CD14-positive monocyte (primary cell): ENCODE measurements around the gene BTBD9. TPM values are rescaled to one million over a fixed set of nuclear protein-coding genes. Genes with fewer than 3 reads are reported as not detected.

Source experiments
- DNase-seq, 3 donors: peaks; one replicate each; pipeline ENCODE4 v3.0.0-alpha.2; 2011 to 2022
- H2AFZ ChIP-seq: 2 replicates; pipeline ENCODE4 v1.6.0; 2012; ENCODE audit warnings: mild to moderate bottlenecking, low read depth, low read length, inconsistent platforms; ENCODE audit not compliant: insufficient read depth, poor library complexity, severe bottlenecking
- H3K27ac ChIP-seq, 2 donors: 1 replicate in 1 of 2; 2 replicates in 1 of 2; pipeline ENCODE4 v1.5.1; 2012 to 2013; ENCODE audit warnings: low read length in 2 of 2, control low read depth in 1 of 2, inconsistent platforms in 1 of 2, low read depth in 1 of 2, mild to moderate bottlenecking in 1 of 2
- H3K27me3 ChIP-seq, 2 donors: one replicate each; pipeline versions ENCODE4 v1.6.0 to v1.6.1; 2011 to 2013; ENCODE audit warnings: low read length in 2 of 2; ENCODE audit not compliant: control insufficient read depth in 2 of 2, insufficient read depth in 2 of 2
- H3K36me3 ChIP-seq, 2 donors: replicated peaks in 1 of 2; 1 replicate in 1 of 2; 2 replicates in 1 of 2; pipeline versions ENCODE4 v1.5.1 to v1.6.1; 2012 to 2013; ENCODE audit warnings: low read length in 2 of 2, control low read depth in 1 of 2, inconsistent platforms in 1 of 2, mild to moderate bottlenecking in 1 of 2; ENCODE audit not compliant: insufficient read depth in 2 of 2, control insufficient read depth in 1 of 2
- H3K4me1 ChIP-seq, 2 donors: 1 replicate in 1 of 2; 2 replicates in 1 of 2; pipeline versions ENCODE4 v1.5.1 to v1.6.1; 2012 to 2013; ENCODE audit warnings: low read length in 2 of 2, control low read depth in 1 of 2, inconsistent platforms in 1 of 2, mild to moderate bottlenecking in 1 of 2, moderate library complexity in 1 of 2; ENCODE audit not compliant: insufficient read depth in 2 of 2, control insufficient read depth in 1 of 2
- H3K4me2 ChIP-seq: replicated peaks from 2 replicates; pipeline ENCODE3; 2012; ENCODE audit warnings: low read length, moderate library complexity, mild to moderate bottlenecking; ENCODE audit not compliant: poor library complexity, severe bottlenecking; ENCODE audit errors: extremely low read depth
- H3K4me3 ChIP-seq, 3 experiments: fragments of 200-600 bp in 1 of 3; sonication (generic) in 1 of 3; replicated peaks in 1 of 3; 1 replicate in 2 of 3; 2 replicates in 1 of 3; pipeline ENCODE4 v1.5.1; 2011 to 2013; ENCODE audit warnings: low read length in 3 of 3, mild to moderate bottlenecking in 3 of 3, control low read depth in 2 of 3, low read depth in 2 of 3, inconsistent platforms in 1 of 3, moderate library complexity in 1 of 3
- H3K79me2 ChIP-seq: 2 replicates; pipeline ENCODE4 v1.6.0; 2012; ENCODE audit warnings: mild to moderate bottlenecking, control low read depth, inconsistent platforms, low read length, moderate library complexity; ENCODE audit not compliant: insufficient read depth
- H3K9ac ChIP-seq: 2 replicates; pipeline ENCODE4 v1.6.0; 2017; ENCODE audit warnings: low read length, mild to moderate bottlenecking; ENCODE audit not compliant: insufficient read depth, poor library complexity, severe bottlenecking
- H3K9me3 ChIP-seq, 2 donors: replicated peaks in 1 of 2; 1 replicate in 1 of 2; 2 replicates in 1 of 2; pipeline versions ENCODE4 v1.5.1 to v1.6.1; 2012 to 2013; ENCODE audit warnings: low read length in 2 of 2, control low read depth in 1 of 2; ENCODE audit not compliant: control insufficient read depth in 1 of 2, insufficient read depth in 1 of 2
- H4K20me1 ChIP-seq: 2 replicates; pipeline ENCODE4 v1.6.0; 2012; ENCODE audit warnings: mild to moderate bottlenecking, low read length, control low read depth, moderate library complexity; ENCODE audit not compliant: insufficient read depth
- H3K27ac Mint-ChIP-seq, 7 donors: one replicate each; pipeline ENCODE4 v1.8.0; 2020; ENCODE audit warnings: mild to moderate bottlenecking in 7 of 7, mixed read lengths in 7 of 7, moderate library complexity in 6 of 7, inconsistent platforms in 2 of 7
- H3K27me3 Mint-ChIP-seq, 3 donors: one replicate each; pipeline ENCODE4 v1.8.0; 2021 to 2022; ENCODE audit warnings: low read depth in 3 of 3, mild to moderate bottlenecking in 3 of 3, mixed read lengths in 3 of 3, moderate library complexity in 3 of 3, inconsistent platforms in 1 of 3
- H3K36me3 Mint-ChIP-seq, 2 donors: one replicate each; pipeline ENCODE4 v1.8.0; 2020; ENCODE audit warnings: mixed read lengths in 2 of 2, inconsistent platforms in 1 of 2, mild to moderate bottlenecking in 1 of 2
- H3K4me1 Mint-ChIP-seq: one replicate; pipeline ENCODE4 v1.8.0; 2020; ENCODE audit warnings: mild to moderate bottlenecking, mixed read lengths
- H3K4me3 Mint-ChIP-seq, 2 donors: one replicate each; pipeline ENCODE4 v1.8.0; 2020; ENCODE audit warnings: mild to moderate bottlenecking in 2 of 2, mixed read lengths in 2 of 2, moderate library complexity in 1 of 2
- H3K9me3 Mint-ChIP-seq, 7 donors: one replicate each; pipeline ENCODE4 v1.8.0; 2020 to 2022; ENCODE audit warnings: mixed read lengths in 7 of 7, mild to moderate bottlenecking in 6 of 7, moderate library complexity in 6 of 7, inconsistent platforms in 2 of 7
- CTCF ChIP-seq: fragments of 200-600 bp; IDR thresholded peaks from one replicate; pipeline ENCODE4 v1.8.0; 2022; ENCODE audit warnings: antibody characterized with exemption, mild to moderate bottlenecking
- WGBS: methylation state at CpG from one replicate; pipeline ENCODE4 v1.1.5; 2013; ENCODE audit warnings: missing lambda C conversion rate; ENCODE audit not compliant: insufficient coverage; 5-methylcytosine and 5-hydroxymethylcytosine counted together
- intact Hi-C, 2 donors: fragments of 100-400 bp; cut with micrococcal nuclease; formaldehyde crosslinking; loops; one replicate each; pipeline versions ENCODE4 v1.15.0 to v1.15.1; 2023
- polyA plus RNA-seq, 3 donors: library from polyadenylated mRNA; depleted of rRNA in 1 of 3; unstranded in 2 of 3; stranded (reverse) in 1 of 3; fragments of 300-500 nt in 2 of 3; fragments of >200 nt in 1 of 3; fragmentation: Illumina TruSeq in 2 of 3; gene quantifications; 1 replicate in 2 of 3; 2 replicates in 1 of 3; pipeline ENCODE4 v1.2.3, GENCODE V29; 2012 to 2021

The BTBD9 gene
- polyA plus RNA-seq, 3 donors = 5.2 to 7.5 (median 6.2) TPM

DNA sequence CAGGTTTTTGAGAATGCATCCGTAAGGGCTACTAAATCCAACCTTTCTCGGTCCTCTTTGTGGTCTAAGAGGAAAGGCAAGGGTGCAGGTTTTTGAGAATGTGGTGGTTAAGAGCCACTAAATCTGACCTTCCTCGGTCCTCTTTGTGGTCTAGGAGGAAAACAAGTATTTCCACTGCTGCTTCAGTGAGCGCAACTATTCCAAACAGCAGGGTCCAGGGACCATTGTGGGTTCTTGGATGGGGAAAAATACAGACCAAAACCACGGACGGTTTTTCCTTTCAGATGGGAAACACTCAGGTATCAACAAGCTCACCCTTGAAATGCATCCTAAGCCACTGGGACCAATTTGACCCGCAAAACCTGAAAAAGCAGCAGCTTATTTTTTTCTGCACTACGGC, 21.9 kb downstream of the BTBD9 start:
- H3K79me2 ChIP-seq = no peaks in the 10 kb centered on the region
- no peak overlapping the region for H3K4me2 ChIP-seq
- DNase-seq = no peak
- H3K4me1 ChIP-seq = no peaks in the 10 kb centered on the region
- H3K9ac ChIP-seq = no peak overlapping the region
- H3K36me3 Mint-ChIP-seq = peaks cover 1 to 3% of the 10 kb centered on the region in 2 donors
- H3K9me3 Mint-ChIP-seq = peaks cover 4 to 12% (median 7%) of the 10 kb centered on the region in 7 donors
- intact Hi-C loops = no loop called here
- H3K27ac Mint-ChIP-seq = no peak overlapping the region
- no peak overlapping the region for H3K27ac ChIP-seq
- no peak overlapping the region for H3K4me3 Mint-ChIP-seq
- TF ChIP-seq CTCF = no peak
- peaks cover 0 to 3% of the 10 kb centered on the region in 2 donors for H3K9me3 ChIP-seq
- 94% methylated on average over 5 of the region's 8 CpGs for WGBS
- H4K20me1 ChIP-seq = peaks cover 48% of the 10 kb centered on the region
- H3K4me3 ChIP-seq = no peak overlapping the region
- no peaks in the 10 kb centered on the region for H3K36me3 ChIP-seq
- no peak overlapping the region for H2AFZ ChIP-seq
- H3K27me3 Mint-ChIP-seq = peaks cover 0 to 2% (median 0%) of the 10 kb centered on the region in 3 donors
- H3K27me3 ChIP-seq = no peaks in the 10 kb centered on the region
- H3K4me1 Mint-ChIP-seq = no peaks in the 10 kb centered on the region

- no peak overlapping the region for H3K4me2 ChIP-seq
- no peaks in the 10 kb centered on the region for H3K9me3 ChIP-seq
- no peaks in the 10 kb centered on the region for H3K36me3 ChIP-seq
- DNase-seq = no peak
- H3K4me1 ChIP-seq = no peaks in the 10 kb centered on the region
- no peak overlapping the region for H3K4me3 ChIP-seq
- H3K27ac ChIP-seq = no peak overlapping the region
- no peak overlapping the region for H3K27ac Mint-ChIP-seq
- peaks cover 3% of the 10 kb centered on the region for H3K79me2 ChIP-seq
- H3K4me1 Mint-ChIP-seq = no peaks in the 10 kb centered on the region
- WGBS = no CpG with 5 or more reads among the region's 1 CpG
- no peaks in the 10 kb centered on the region for H3K27me3 Mint-ChIP-seq
- peaks cover 74% of the 10 kb centered on the region for H4K20me1 ChIP-seq
- H3K27me3 ChIP-seq = no peaks in the 10 kb centered on the region
- no peak overlapping the region for H2AFZ ChIP-seq
- intact Hi-C loops = no loop called here
- no peak overlapping the region for H3K9ac ChIP-seq
- peaks cover 0 to 3% of the 10 kb centered on the region in 2 donors for H3K36me3 Mint-ChIP-seq
- TF ChIP-seq CTCF = no peak
- peaks cover 0 to 6% (median 3%) of the 10 kb centered on the region in 7 donors for H3K9me3 Mint-ChIP-seq
- H3K4me3 Mint-ChIP-seq = no peak overlapping the region
These were observed 27.4 kb downstream of the BTBD9 start for GRCh38 chr6:38612143-38612965.
